ENCODE results near the gene PLIN3.
"Not testable (repeated sequence)": the region's sequence is repeated elsewhere in the genome, so short reads cannot be mapped to it uniquely, and the experiment has no call there.

Gene PLIN3

GRCh38 chr19:4794971-4795370, 72.5 kb downstream of the PLIN3 start:
- H3K4me3 ChIP-seq (ENCODE audit: low read length): no peak overlapping the region

GRCh38 chr19:4793278-4793677, 74.2 kb downstream of the PLIN3 start:
- not testable (repeated sequence) for H3K4me3 ChIP-seq (ENCODE audit: low read length)

More at GRCh38 chr19:4794971-4795370, 72.5 kb downstream of the PLIN3 start:
- no peak for TF ChIP-seq ZNF274 (IDR thresholded peaks at IDR 0.05; ENCODE audit: low read depth, low read length)

- peak overlapping the region; percentile 76; the same call in 1 of the 2 replicates for H3K4me3 ChIP-seq (ENCODE audit: low read length)
Observed at GRCh38 chr19:4792866-4793195, 74.6 kb downstream of the PLIN3 start.

GRCh38 chr19:4792019-4792865, 75.2 kb downstream of the PLIN3 start:
- peak overlapping the region; percentile 76; the same call in 1 of the 2 replicates for H3K4me3 ChIP-seq (ENCODE audit: low read length)

GRCh38 chr19:4791183-4792018, 76.1 kb downstream of the PLIN3 start, which contains the start of gene FEM1A:
TSS of gene FEM1A (plus strand) at chr19:4791734. CDS start at chr19:4791855, 121 bp downstream.
- no peak for TF ChIP-seq ZNF274 (IDR thresholded peaks at IDR 0.05; ENCODE audit: low read depth, low read length)

More at GRCh38 chr19:4791183-4792018, 76.1 kb downstream of the PLIN3 start, which contains the start of gene FEM1A:
- peak within 1 kb of the TSS; percentile 76 for H3K4me3 ChIP-seq (ENCODE audit: low read length)

Data from GM08714 (cell line).